NB4 (cell line): ENCODE results near the gene PDGFB.

Experiments used
- MYC ChIP-seq: IDR thresholded peaks from 2 replicates; pipeline ENCODE4 v1.6.1; 2011; ENCODE audit warnings: low read depth, low read length
- POLR2A ChIP-seq: IDR thresholded peaks from 2 replicates; pipeline ENCODE4 v1.6.1; 2011; ENCODE audit warnings: mild to moderate bottlenecking; ENCODE audit not compliant: insufficient read length; ENCODE audit errors: extremely low read depth
- TF ChIP-seq, protein P1 (sequence below): IDR thresholded peaks from one replicate; pipeline ENCODE4 v1.5.1; 2012; ENCODE audit warnings: low read depth, low read length

DNA sequence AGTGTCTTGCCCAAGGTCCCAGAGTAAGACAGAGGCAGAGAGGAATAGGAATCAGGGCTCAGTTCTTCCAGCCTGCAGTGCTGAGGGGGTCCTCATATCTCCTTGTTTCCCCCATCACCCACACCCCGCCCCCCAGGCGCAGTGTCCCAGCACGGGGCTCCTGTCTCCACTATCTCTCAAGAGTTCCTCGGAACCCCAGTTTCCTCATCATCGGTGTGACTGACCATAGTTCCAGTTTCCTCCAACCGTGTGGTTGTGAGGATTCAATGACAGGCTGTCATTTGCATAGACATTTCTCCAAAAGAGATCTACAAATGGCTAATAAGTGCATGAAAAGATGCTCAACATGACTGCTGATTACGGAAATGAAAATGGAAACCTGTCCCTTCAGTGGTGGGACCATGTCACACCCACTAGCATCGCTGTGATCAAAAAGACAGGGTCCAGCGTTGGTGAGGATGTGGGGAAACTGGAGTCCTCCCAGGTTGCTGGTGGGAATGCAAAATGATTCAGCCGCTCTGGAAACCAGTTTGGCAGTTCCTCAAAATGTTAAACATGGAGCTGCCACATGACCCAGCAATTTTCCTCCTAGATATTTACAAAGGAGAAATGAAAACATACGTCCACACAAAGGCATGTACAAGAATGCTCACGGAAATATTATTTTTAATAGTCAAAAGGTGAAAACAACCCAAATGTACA is 31.8 kb upstream of the PDGFB start:
- TF ChIP-seq, protein P1, sequence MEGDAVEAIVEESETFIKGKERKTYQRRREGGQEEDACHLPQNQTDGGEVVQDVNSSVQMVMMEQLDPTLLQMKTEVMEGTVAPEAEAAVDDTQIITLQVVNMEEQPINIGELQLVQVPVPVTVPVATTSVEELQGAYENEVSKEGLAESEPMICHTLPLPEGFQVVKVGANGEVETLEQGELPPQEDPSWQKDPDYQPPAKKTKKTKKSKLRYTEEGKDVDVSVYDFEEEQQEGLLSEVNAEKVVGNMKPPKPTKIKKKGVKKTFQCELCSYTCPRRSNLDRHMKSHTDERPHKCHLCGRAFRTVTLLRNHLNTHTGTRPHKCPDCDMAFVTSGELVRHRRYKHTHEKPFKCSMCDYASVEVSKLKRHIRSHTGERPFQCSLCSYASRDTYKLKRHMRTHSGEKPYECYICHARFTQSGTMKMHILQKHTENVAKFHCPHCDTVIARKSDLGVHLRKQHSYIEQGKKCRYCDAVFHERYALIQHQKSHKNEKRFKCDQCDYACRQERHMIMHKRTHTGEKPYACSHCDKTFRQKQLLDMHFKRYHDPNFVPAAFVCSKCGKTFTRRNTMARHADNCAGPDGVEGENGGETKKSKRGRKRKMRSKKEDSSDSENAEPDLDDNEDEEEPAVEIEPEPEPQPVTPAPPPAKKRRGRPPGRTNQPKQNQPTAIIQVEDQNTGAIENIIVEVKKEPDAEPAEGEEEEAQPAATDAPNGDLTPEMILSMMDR, result no peak
- no peak for TF ChIP-seq POLR2A
- no peak for TF ChIP-seq MYC
